NCI-H526 (cell line): ENCODE measurements around the gene LRRC73.
"Not testable (repeated sequence)": the region's sequence is repeated elsewhere in the genome, so short reads cannot be mapped to it uniquely, and the experiment has no call there.

Source experiments
- DNase-seq, 2 experiments: peaks; one replicate each; lab custom pipeline; 2025; lab: John Stamatoyannopoulos, UW

LRRC73 gene

GRCh38 chr6:43461936-43462335 is 48.2 kb downstream of the LRRC73 start:
- no peak for DNase-seq

DNA sequence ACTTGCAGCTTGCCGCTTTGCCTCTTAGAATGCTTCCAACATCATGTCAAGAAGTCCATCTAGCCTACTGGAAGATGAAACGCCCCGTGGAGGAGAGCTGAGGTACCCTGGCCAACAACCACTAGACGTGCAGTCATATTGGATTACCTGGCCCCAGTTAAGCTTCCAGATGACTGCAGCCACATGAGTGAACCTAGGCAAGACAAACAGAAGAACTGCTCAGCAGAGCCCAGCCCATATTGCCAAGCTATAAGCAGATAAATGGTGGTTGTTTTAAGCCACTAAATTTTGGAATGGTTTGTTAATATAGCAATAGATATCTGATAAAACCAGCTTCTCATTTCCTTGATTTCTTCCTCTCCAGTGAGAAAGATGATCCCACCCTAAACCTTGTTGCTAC is 50.1 kb downstream of the LRRC73 start:
- DNase-seq, result no peak

GRCh38 chr6:43459535-43459934 is 50.6 kb downstream of the LRRC73 start:
- no peak for DNase-seq

DNA sequence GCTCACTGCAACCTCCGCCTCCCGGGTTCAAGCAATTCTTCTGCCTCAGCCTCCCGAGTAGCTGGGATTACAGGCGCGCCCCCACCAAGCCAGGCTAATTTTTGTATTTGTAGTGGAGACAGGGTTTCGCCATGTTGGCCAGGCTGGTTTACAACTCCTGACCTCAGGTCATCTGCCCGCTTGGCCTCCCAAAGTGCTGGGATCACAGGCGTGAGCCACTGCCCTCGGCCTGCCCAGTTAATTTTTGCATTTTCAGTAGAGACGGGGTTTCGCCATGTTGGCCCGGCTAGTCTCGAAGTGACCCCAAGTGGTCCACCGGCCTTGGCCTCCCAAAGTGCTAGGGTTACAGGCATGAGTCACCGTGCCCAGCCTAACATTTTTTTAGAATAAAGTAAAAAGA is 52.0 kb downstream of the LRRC73 start:
- DNase-seq, result not testable (repeated sequence)

GRCh38 chr6:43457643-43458042 is 52.5 kb downstream of the LRRC73 start:
- peak in 1 of 2 experiments; percentile 15 for DNase-seq
